GM12878 (cell line): Measurements from ENCODE around the gene TBC1D5.

Experiments used
- BCL3 ChIP-seq: IDR thresholded peaks from 2 replicates; pipeline ENCODE4 v1.6.1; 2011; ENCODE audit warnings: borderline replicate concordance, low read depth, mild to moderate bottlenecking, moderate library complexity, low read length; ENCODE audit not compliant: insufficient read depth, poor library complexity, severe bottlenecking
- CTCF ChIP-seq, 3 experiments: IDR thresholded peaks in 2 of 3; conservative IDR thresholded peaks in 1 of 3; 2 replicates each; pipeline ENCODE4 v1.5.1; 2011; ENCODE audit warnings: low read depth in 3 of 3, low read length in 3 of 3, mild to moderate bottlenecking in 3 of 3, control low read depth in 2 of 3, moderate library complexity in 2 of 3, inconsistent platforms in 1 of 3, mixed read lengths in 1 of 3; ENCODE audit not compliant: control insufficient read depth in 2 of 3, insufficient read depth in 1 of 3; ENCODE audit errors: extremely low read depth in 1 of 3
- POLR2AphosphoS5 ChIP-seq: IDR thresholded peaks from 2 replicates; pipeline ENCODE4 v1.6.1; 2011; ENCODE audit warnings: mild to moderate bottlenecking, low read length, inconsistent platforms
- RAD21 ChIP-seq: IDR thresholded peaks from 2 replicates; pipeline ENCODE4 v1.6.1; 2011; ENCODE audit warnings: mild to moderate bottlenecking, low read depth, low read length, moderate library complexity; ENCODE audit not compliant: insufficient read depth
- REST ChIP-seq: IDR thresholded peaks from 2 replicates; pipeline ENCODE4 v1.6.1; 2012; ENCODE audit warnings: mild to moderate bottlenecking, low read depth, low read length

GRCh38 chr3:17494117-17494809, 248.2 kb downstream of the TBC1D5 start:
- TF ChIP-seq REST (no peak), BCL3 (no peak), CTCF (IDR thresholded peaks at IDR 0.05 in 2 of 3, conservative IDR thresholded peaks at IDR 0.05 in 1 of 3; ENCODE audit: control insufficient read depth in 2 of 3, extremely low read depth in 1 of 3, insufficient read depth in 1 of 3, low read depth in 3 of 3, low read length in 3 of 3) (no peak), RAD21 (no peak), POLR2AphosphoS5 (no peak)
